WTC11 (cell line): ENCODE results near the gene ABHD15. TPM values are rescaled to one million over a fixed set of nuclear protein-coding genes. Genes with fewer than 3 reads are reported as not detected.

Experiments
- ATAC-seq: fragments of 200-7000 bp; cut with Tn5 transposase; 2 replicates; pipeline ENCODE4 v1.10.0; 2021; ENCODE audit warnings: mild to moderate bottlenecking, moderate library complexity
- CTCF ChIA-PET: fragments of 300-600 bp; sonication (Branson Sonifier 250); formaldehyde crosslinking; loops from one replicate; lab custom pipeline; 2021; ENCODE audit warnings: antibody characterized with exemption; lab: Charles Lee
- POLR2A ChIA-PET: fragments of 350-600 bp; sonication (Branson Sonifier 250); formaldehyde crosslinking; loops from one replicate; lab custom pipeline; 2021; ENCODE audit warnings: antibody characterized with exemption; lab: Charles Lee
- DNase-seq: peaks from one replicate; pipeline ENCODE4 v3.0.0; 2021; ENCODE audit warnings: low spot score
- H3K27ac Mint-ChIP-seq: 2 replicates; pipeline ENCODE4 v1.8.0; 2021; ENCODE audit warnings: mixed read lengths
- H3K27me3 Mint-ChIP-seq: 2 replicates; pipeline ENCODE4 v1.8.0; 2021; ENCODE audit warnings: low read depth, mild to moderate bottlenecking, moderate library complexity, mixed read lengths
- H3K36me3 Mint-ChIP-seq: 2 replicates; pipeline ENCODE4 v1.8.0; 2021; ENCODE audit warnings: mixed read lengths
- H3K4me1 Mint-ChIP-seq: 2 replicates; pipeline ENCODE4 v1.8.0; 2022; ENCODE audit warnings: mixed read lengths
- H3K4me3 Mint-ChIP-seq: 2 replicates; pipeline ENCODE4 v1.8.0; 2021; ENCODE audit warnings: mild to moderate bottlenecking, moderate library complexity, mixed read lengths
- H3K9me3 Mint-ChIP-seq: 2 replicates; pipeline ENCODE4 v1.8.0; 2021; ENCODE audit warnings: mixed read lengths
- CREB1 ChIP-seq: sonication (generic); formaldehyde crosslinking; IDR thresholded peaks from 2 replicates; pipeline ENCODE4 v1.8.0; 2023; ENCODE audit warnings: mild to moderate bottlenecking, missing genetic modification reagents
- ELF4 ChIP-seq: sonication (generic); formaldehyde crosslinking; IDR thresholded peaks from 2 replicates; pipeline ENCODE4 v1.8.1; 2022; ENCODE audit warnings: low read depth, mild to moderate bottlenecking, moderate library complexity, missing genetic modification reagents
- ESRRA ChIP-seq: sonication (generic); formaldehyde crosslinking; IDR thresholded peaks from 2 replicates; pipeline ENCODE4 v1.8.1; 2022; ENCODE audit warnings: mild to moderate bottlenecking, missing genetic modification reagents, borderline replicate concordance
- FOXJ3 ChIP-seq: sonication (generic); formaldehyde crosslinking; IDR thresholded peaks from 2 replicates; pipeline ENCODE4 v1.9.0; 2021; ENCODE audit warnings: missing genetic modification reagents, mild to moderate bottlenecking, borderline replicate concordance
- GABPB1 ChIP-seq: sonication (generic); formaldehyde crosslinking; IDR thresholded peaks from 2 replicates; pipeline ENCODE4 v1.8.1; 2023; ENCODE audit warnings: mild to moderate bottlenecking, missing genetic modification reagents
- JAZF1 ChIP-seq: fragments of 250-450 bp; sonication (Bioruptor Pico); IDR thresholded peaks from 2 replicates; pipeline ENCODE4 v1.9.0; 2021; ENCODE audit warnings: moderate library complexity, mild to moderate bottlenecking, inconsistent platforms
- MXD4 ChIP-seq: fragments of 250-450 bp; sonication (Bioruptor Pico); IDR thresholded peaks from 2 replicates; pipeline ENCODE4 v1.8.0; 2021; ENCODE audit warnings: mild to moderate bottlenecking, moderate library complexity, borderline replicate concordance
- MYBL2 ChIP-seq: sonication (generic); formaldehyde crosslinking; IDR thresholded peaks from 2 replicates; pipeline ENCODE4 v1.8.1; 2023; ENCODE audit warnings: mild to moderate bottlenecking, moderate library complexity, missing genetic modification reagents
- NFE2L1 ChIP-seq: sonication (generic); formaldehyde crosslinking; IDR thresholded peaks from 2 replicates; pipeline ENCODE4 v1.8.1; 2023; ENCODE audit warnings: missing genetic modification reagents
- NR2C2 ChIP-seq: sonication (generic); formaldehyde crosslinking; IDR thresholded peaks from 2 replicates; pipeline ENCODE4 v1.8.0; 2022; ENCODE audit warnings: mild to moderate bottlenecking, missing genetic modification reagents
- NR3C1 ChIP-seq: sonication (generic); formaldehyde crosslinking; conservative IDR thresholded peaks from 2 replicates; pipeline ENCODE4 v1.8.1; 2023; ENCODE audit warnings: low read depth, mild to moderate bottlenecking, missing genetic modification reagents
- OVOL2 ChIP-seq: fragments of 250-450 bp; sonication (Bioruptor Pico); IDR thresholded peaks from 2 replicates; pipeline ENCODE4 v1.9.0; 2021; ENCODE audit warnings: mild to moderate bottlenecking, borderline replicate concordance
- RORB ChIP-seq: fragments of 250-450 bp; sonication (Bioruptor Pico); IDR thresholded peaks from 2 replicates; pipeline ENCODE4 v1.9.0; 2021; ENCODE audit warnings: mild to moderate bottlenecking
- SOX15 ChIP-seq: fragments of 250-450 bp; sonication (Bioruptor Pico); IDR thresholded peaks from 2 replicates; pipeline ENCODE4 v1.9.0; 2021; ENCODE audit warnings: mild to moderate bottlenecking
- SP1 ChIP-seq: sonication (generic); formaldehyde crosslinking; conservative IDR thresholded peaks from 2 replicates; pipeline ENCODE4 v1.8.1; 2022; ENCODE audit warnings: missing genetic modification reagents
- TCF7 ChIP-seq: sonication (generic); formaldehyde crosslinking; IDR thresholded peaks from 2 replicates; pipeline ENCODE4 v1.8.0; 2022; ENCODE audit warnings: mild to moderate bottlenecking, low read depth, missing genetic modification reagents, moderate library complexity
- TEAD4 ChIP-seq: sonication (generic); formaldehyde crosslinking; IDR thresholded peaks from 2 replicates; pipeline ENCODE4 v1.8.0; 2022; ENCODE audit warnings: mild to moderate bottlenecking, missing genetic modification reagents
- ZNF423 ChIP-seq: fragments of 250-450 bp; sonication (Bioruptor Pico); IDR thresholded peaks from 2 replicates; pipeline ENCODE4 v2.1.2; 2022; ENCODE audit warnings: mild to moderate bottlenecking, moderate library complexity
- total RNA-seq: library from RNA; stranded (reverse); gene quantifications from 3 replicates; pipeline ENCODE4 v1.2.3, GENCODE V29; 2021
- TF ChIP-seq, protein P1 (sequence below): sonication (generic); formaldehyde crosslinking; IDR thresholded peaks from 2 replicates; pipeline ENCODE4 v1.8.0; 2022; ENCODE audit warnings: mild to moderate bottlenecking, missing genetic modification reagents
- TF ChIP-seq, protein P2 (sequence below): sonication (generic); formaldehyde crosslinking; IDR thresholded peaks from 2 replicates; pipeline ENCODE4 v1.8.0; 2022; ENCODE audit warnings: mild to moderate bottlenecking, missing genetic modification reagents
- TF ChIP-seq, protein P3 (sequence below): sonication (generic); formaldehyde crosslinking; conservative IDR thresholded peaks from 2 replicates; pipeline ENCODE4 v1.8.1; 2023; ENCODE audit warnings: mild to moderate bottlenecking, low read depth, missing genetic modification reagents, moderate library complexity
- TF ChIP-seq, protein P4 (sequence below): sonication (generic); formaldehyde crosslinking; IDR thresholded peaks from 2 replicates; pipeline ENCODE4 v1.8.1; 2023; ENCODE audit warnings: mild to moderate bottlenecking, missing genetic modification reagents
- TF ChIP-seq, protein P5 (sequence below): fragments of 250-450 bp; sonication (Bioruptor Pico); IDR thresholded peaks from 2 replicates; pipeline ENCODE4 v1.9.0; 2021; ENCODE audit warnings: mild to moderate bottlenecking
- TF ChIP-seq, protein P6 (sequence below): sonication (generic); formaldehyde crosslinking; IDR thresholded peaks from 2 replicates; pipeline ENCODE4 v1.8.1; 2023; ENCODE audit warnings: mild to moderate bottlenecking, missing genetic modification reagents, moderate library complexity

ABHD15 gene
- total RNA-seq, 1 experiment from 2014 or later, result 2.8 TPM

DNA sequence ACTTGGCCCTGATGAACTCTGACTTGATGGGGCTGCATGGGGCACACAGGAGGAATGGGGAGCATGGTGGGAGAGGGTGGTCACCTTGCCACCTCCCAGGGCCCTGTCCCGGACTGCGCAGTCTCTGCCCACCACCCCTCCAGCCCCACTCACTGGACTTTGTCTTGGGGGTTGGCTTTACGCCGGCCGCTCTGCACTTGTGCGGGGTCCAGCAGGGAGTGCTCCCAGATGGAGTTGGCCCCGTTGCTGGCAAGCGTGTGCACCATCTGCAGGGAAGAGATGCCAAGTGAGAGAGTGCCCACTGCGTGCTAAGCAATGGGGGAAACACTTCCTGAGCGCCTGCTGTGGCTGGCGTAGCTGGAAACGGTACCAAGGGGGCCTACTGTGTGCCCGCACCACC lies 15.9 kb upstream of the ABHD15 start:
- no peak for ATAC-seq
- TF ChIP-seq SOX15 (CRISPR knock-in tag), result no peak
- no peak for TF ChIP-seq MXD4 (CRISPR knock-in tag)
- no peak for TF ChIP-seq SP1 (CRISPR knock-in tag)
- no peak for TF ChIP-seq MYBL2 (CRISPR knock-in tag)
- TF ChIP-seq, protein P1, sequence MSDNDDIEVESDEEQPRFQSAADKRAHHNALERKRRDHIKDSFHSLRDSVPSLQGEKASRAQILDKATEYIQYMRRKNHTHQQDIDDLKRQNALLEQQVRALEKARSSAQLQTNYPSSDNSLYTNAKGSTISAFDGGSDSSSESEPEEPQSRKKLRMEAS (CRISPR knock-in tag), result no peak
- TF ChIP-seq, protein P2, sequence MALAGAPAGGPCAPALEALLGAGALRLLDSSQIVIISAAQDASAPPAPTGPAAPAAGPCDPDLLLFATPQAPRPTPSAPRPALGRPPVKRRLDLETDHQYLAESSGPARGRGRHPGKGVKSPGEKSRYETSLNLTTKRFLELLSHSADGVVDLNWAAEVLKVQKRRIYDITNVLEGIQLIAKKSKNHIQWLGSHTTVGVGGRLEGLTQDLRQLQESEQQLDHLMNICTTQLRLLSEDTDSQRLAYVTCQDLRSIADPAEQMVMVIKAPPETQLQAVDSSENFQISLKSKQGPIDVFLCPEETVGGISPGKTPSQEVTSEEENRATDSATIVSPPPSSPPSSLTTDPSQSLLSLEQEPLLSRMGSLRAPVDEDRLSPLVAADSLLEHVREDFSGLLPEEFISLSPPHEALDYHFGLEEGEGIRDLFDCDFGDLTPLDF, result no peak
- no peak for DNase-seq
- POLR2A ChIA-PET, result no interaction called here
- H3K27ac Mint-ChIP-seq, result no peak overlapping the region
- H3K4me1 Mint-ChIP-seq, result peaks cover 32% of the 10 kb centered on the region
- H3K36me3 Mint-ChIP-seq, result peaks cover 30% of the 10 kb centered on the region
- H3K9me3 Mint-ChIP-seq, result no peaks in the 10 kb centered on the region
- no peak overlapping the region for H3K4me3 Mint-ChIP-seq
- no peaks in the 10 kb centered on the region for H3K27me3 Mint-ChIP-seq
- CTCF ChIA-PET, result no interaction called here

DNA sequence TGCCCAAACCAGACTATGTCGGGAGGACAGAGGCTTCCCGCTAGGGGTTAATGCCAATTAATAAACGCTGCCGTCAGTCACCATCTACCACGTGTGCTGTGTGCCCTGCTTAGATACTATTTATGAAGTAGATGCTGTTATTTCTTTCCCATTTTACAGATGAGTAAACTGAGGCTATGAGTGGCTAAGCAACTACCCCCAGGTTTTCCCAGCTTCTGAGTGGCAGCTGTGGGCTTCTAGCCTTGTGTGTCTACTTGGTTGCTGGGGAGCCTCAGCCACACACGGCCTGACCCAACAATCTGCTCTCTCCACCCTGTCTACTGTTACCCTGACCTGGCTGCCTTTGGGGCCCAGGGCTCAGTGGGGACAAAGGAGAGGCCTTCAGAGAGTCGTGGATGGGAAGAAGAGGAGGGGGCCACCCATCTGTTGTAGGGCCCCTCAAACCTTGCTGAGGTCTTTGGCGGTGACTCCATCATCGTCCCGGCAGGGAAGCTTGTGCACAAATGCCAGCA lies 15.5 kb upstream of the ABHD15 start:
- ATAC-seq (no peak), DNase-seq (no peak)
- CTCF ChIA-PET, result interaction anchor here (0.6 to 4.5 kb wide), 8 partner anchors 10 to 212 kb away, joined by 3 to 72 read pairs (median 12); partner anchors contain the start of gene ANKRD13B
- Mint-ChIP-seq H3K27me3 (no peaks in the 10 kb centered on the region), H3K36me3 (peaks cover 34% of the 10 kb centered on the region), H3K27ac (no peak overlapping the region), H3K9me3 (no peaks in the 10 kb centered on the region), H3K4me1 (peaks cover 28% of the 10 kb centered on the region), H3K4me3 (no peak overlapping the region)
- POLR2A ChIA-PET, result interaction anchor here (2.0 kb wide), 1 partner anchor 9 kb away, joined by 12 read pairs; no protein-coding TSS in a partner anchor
- TF ChIP-seq RORB (CRISPR knock-in tag), result no peak
- TF ChIP-seq, protein P3, sequence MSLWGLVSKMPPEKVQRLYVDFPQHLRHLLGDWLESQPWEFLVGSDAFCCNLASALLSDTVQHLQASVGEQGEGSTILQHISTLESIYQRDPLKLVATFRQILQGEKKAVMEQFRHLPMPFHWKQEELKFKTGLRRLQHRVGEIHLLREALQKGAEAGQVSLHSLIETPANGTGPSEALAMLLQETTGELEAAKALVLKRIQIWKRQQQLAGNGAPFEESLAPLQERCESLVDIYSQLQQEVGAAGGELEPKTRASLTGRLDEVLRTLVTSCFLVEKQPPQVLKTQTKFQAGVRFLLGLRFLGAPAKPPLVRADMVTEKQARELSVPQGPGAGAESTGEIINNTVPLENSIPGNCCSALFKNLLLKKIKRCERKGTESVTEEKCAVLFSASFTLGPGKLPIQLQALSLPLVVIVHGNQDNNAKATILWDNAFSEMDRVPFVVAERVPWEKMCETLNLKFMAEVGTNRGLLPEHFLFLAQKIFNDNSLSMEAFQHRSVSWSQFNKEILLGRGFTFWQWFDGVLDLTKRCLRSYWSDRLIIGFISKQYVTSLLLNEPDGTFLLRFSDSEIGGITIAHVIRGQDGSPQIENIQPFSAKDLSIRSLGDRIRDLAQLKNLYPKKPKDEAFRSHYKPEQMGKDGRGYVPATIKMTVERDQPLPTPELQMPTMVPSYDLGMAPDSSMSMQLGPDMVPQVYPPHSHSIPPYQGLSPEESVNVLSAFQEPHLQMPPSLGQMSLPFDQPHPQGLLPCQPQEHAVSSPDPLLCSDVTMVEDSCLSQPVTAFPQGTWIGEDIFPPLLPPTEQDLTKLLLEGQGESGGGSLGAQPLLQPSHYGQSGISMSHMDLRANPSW, result no peak
- no peak for TF ChIP-seq MYBL2 (CRISPR knock-in tag)
- TF ChIP-seq NR2C2 (CRISPR knock-in tag), result no peak

DNA sequence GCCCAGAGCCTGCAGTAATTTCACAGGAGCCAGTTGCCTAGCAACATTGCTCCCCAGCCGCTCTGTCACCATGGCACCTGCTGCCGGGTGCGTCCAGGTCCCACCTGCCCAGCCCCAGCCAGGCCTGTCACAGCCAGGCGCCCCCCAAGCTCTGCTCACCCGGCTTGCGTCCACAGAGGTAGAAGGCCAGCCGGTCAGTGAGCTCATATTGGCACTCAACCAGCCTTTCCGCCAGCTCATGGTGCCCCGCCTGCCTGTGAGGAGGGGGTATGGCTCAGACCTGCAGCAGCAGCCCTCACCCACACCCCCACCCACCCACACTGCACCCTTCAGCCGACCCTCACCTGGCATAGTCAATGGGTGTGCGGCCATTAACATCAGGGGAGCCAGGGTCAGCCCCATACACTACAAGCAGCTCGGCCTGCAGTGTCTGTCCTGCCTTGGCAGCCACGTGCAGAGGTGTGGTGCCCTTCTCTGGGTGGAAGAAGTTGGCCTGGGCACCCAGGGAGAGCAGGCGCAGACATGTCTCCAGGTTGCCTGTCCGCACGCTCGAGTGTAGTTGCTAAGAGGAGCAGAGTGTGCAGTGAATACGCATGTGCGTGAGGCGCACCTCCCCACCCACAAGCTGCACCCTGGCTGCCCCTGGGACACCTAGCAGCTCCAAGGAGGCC lies 14.9 kb upstream of the ABHD15 start:
- no peak overlapping the region for H3K27ac Mint-ChIP-seq
- H3K27me3 Mint-ChIP-seq, result no peaks in the 10 kb centered on the region
- H3K36me3 Mint-ChIP-seq, result peaks cover 34% of the 10 kb centered on the region
- peaks cover 27% of the 10 kb centered on the region for H3K4me1 Mint-ChIP-seq
- POLR2A ChIA-PET, result interaction anchor here (2.0 kb wide), 1 partner anchor 10 kb away, joined by 12 read pairs; no protein-coding TSS in a partner anchor
- ATAC-seq (no peak), DNase-seq (no peak)
- CTCF ChIA-PET, result interaction anchor here (0.6 to 4.5 kb wide), 12 partner anchors 9 to 212 kb away, joined by 3 to 72 read pairs (median 6); partner anchors contain the start of gene ANKRD13B
- H3K4me3 Mint-ChIP-seq, result no peak overlapping the region
- no peaks in the 10 kb centered on the region for H3K9me3 Mint-ChIP-seq
- TF ChIP-seq, protein P4, sequence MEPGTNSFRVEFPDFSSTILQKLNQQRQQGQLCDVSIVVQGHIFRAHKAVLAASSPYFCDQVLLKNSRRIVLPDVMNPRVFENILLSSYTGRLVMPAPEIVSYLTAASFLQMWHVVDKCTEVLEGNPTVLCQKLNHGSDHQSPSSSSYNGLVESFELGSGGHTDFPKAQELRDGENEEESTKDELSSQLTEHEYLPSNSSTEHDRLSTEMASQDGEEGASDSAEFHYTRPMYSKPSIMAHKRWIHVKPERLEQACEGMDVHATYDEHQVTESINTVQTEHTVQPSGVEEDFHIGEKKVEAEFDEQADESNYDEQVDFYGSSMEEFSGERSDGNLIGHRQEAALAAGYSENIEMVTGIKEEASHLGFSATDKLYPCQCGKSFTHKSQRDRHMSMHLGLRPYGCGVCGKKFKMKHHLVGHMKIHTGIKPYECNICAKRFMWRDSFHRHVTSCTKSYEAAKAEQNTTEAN (CRISPR knock-in tag), result no peak
- TF ChIP-seq OVOL2 (CRISPR knock-in tag) (no peak), NR3C1 (CRISPR knock-in tag) (no peak), CREB1 (no peak), GABPB1 (CRISPR knock-in tag) (no peak), TEAD4 (CRISPR knock-in tag) (no peak), NFE2L1 (CRISPR knock-in tag) (no peak), ELF4 (CRISPR knock-in tag) (no peak), JAZF1 (CRISPR knock-in tag) (no peak), ESRRA (CRISPR knock-in tag) (no peak), TCF7 (no peak), FOXJ3 (CRISPR knock-in tag) (no peak), NR2C2 (CRISPR knock-in tag) (no peak), MXD4 (CRISPR knock-in tag) (no peak), ZNF423 (CRISPR knock-in tag) (no peak)
- TF ChIP-seq, protein P5, sequence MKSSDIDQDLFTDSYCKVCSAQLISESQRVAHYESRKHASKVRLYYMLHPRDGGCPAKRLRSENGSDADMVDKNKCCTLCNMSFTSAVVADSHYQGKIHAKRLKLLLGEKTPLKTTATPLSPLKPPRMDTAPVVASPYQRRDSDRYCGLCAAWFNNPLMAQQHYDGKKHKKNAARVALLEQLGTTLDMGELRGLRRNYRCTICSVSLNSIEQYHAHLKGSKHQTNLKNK (CRISPR knock-in tag), result no peak
- TF ChIP-seq, protein P1 (CRISPR knock-in tag), result no peak
- TF ChIP-seq, protein P6, sequence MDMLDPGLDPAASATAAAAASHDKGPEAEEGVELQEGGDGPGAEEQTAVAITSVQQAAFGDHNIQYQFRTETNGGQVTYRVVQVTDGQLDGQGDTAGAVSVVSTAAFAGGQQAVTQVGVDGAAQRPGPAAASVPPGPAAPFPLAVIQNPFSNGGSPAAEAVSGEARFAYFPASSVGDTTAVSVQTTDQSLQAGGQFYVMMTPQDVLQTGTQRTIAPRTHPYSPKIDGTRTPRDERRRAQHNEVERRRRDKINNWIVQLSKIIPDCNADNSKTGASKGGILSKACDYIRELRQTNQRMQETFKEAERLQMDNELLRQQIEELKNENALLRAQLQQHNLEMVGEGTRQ (CRISPR knock-in tag), result no peak
